ENCODE results near the gene ABCC9. TPM values are rescaled to one million over a fixed set of nuclear protein-coding genes. Genes with fewer than 3 reads are reported as not detected.

Gene ABCC9
- 10 to 100 TPM in 1 of 4 donors, 1 to 10 TPM in 3; 2.4 to 14.9 (median 5.9) TPM for total RNA-seq

GRCh38 chr12:21940549-21941505 lies at the start of gene ABCC9:
TSS of gene ABCC9 (minus strand) at chr12:21941426. CDS start at chr12:21936674, 4,752 bp downstream.
- TF ChIP-seq CTCF (IDR thresholded peaks at IDR 0.05) (no peak), POLR2A (IDR thresholded peaks at IDR 0.05) (no peak)
- Histone ChIP-seq H3K27ac (peak within 1 kb of the TSS; percentile 6 to 77 (median 38)), H3K36me3 (no peaks in the 10 kb centered on the region), H3K4me1 (peaks cover 0 to 5% (median 0%) of the 10 kb centered on the region in 4 donors), H3K27me3 (peaks cover 0 to 7% of the 10 kb centered on the region in 2 donors), H3K9me3 (no peaks in the 10 kb centered on the region), H3K4me3 (peak within 1 kb of the TSS; percentile 2 to 49 (median 32))
- no peak for DNase-seq

GRCh38 chr12:21989819-21990412 lies 48.7 kb upstream of the ABCC9 start:
- no peak overlapping the region for H3K27ac ChIP-seq
- TF ChIP-seq POLR2A (IDR thresholded peaks at IDR 0.05): no peak
- TF ChIP-seq CTCF (IDR thresholded peaks at IDR 0.05): peak in 4 of 6 experiments; percentile 17 to 49 (median 46)
- no peak overlapping the region for H3K4me3 ChIP-seq

GRCh38 chr12:21988619-21989018 lies 47.4 kb upstream of the ABCC9 start:
- TF ChIP-seq CTCF (IDR thresholded peaks at IDR 0.05) (no peak), POLR2A (IDR thresholded peaks at IDR 0.05) (no peak)
- H3K4me3 ChIP-seq: no peak overlapping the region
- H3K9me3 ChIP-seq: no peaks in the 10 kb centered on the region

More at GRCh38 chr12:21989819-21990412, 48.7 kb upstream of the ABCC9 start:
- no peak for DNase-seq
- H3K27me3 ChIP-seq: no peaks in the 10 kb centered on the region
- no peaks in the 10 kb centered on the region for H3K36me3 ChIP-seq
- H3K9me3 ChIP-seq: no peaks in the 10 kb centered on the region
- peaks cover 0 to 11% (median 0%) of the 10 kb centered on the region in 4 donors for H3K4me1 ChIP-seq

GRCh38 chr12:21987755-21988154 lies 46.5 kb upstream of the ABCC9 start:
- TF ChIP-seq POLR2A (IDR thresholded peaks at IDR 0.05) (no peak), CTCF (IDR thresholded peaks at IDR 0.05) (no peak)
- Histone ChIP-seq H3K4me1 (peaks cover 0 to 7% (median 0%) of the 10 kb centered on the region in 4 donors), H3K4me3 (no peak overlapping the region)

More at GRCh38 chr12:21988619-21989018, 47.4 kb upstream of the ABCC9 start:
- Histone ChIP-seq H3K27ac (no peak overlapping the region), H3K27me3 (no peaks in the 10 kb centered on the region), H3K4me1 (peaks cover 0 to 11% (median 0%) of the 10 kb centered on the region in 4 donors), H3K36me3 (no peaks in the 10 kb centered on the region)
- no peak for DNase-seq

GRCh38 chr12:21985155-21985554 lies 43.9 kb upstream of the ABCC9 start:
- H3K36me3 ChIP-seq: no peaks in the 10 kb centered on the region
- H3K9me3 ChIP-seq: no peaks in the 10 kb centered on the region

More at GRCh38 chr12:21987755-21988154, 46.5 kb upstream of the ABCC9 start:
- Histone ChIP-seq H3K36me3 (no peaks in the 10 kb centered on the region), H3K27ac (no peak overlapping the region), H3K9me3 (no peaks in the 10 kb centered on the region), H3K27me3 (no peaks in the 10 kb centered on the region)
- DNase-seq: no peak

More at GRCh38 chr12:21985155-21985554, 43.9 kb upstream of the ABCC9 start:
- no peaks in the 10 kb centered on the region for H3K27me3 ChIP-seq
- no peak overlapping the region for H3K27ac ChIP-seq
- no peaks in the 10 kb centered on the region for H3K4me1 ChIP-seq
- DNase-seq: no peak
- TF ChIP-seq CTCF (IDR thresholded peaks at IDR 0.05) (no peak), POLR2A (IDR thresholded peaks at IDR 0.05) (no peak)
- no peak overlapping the region for H3K4me3 ChIP-seq

All from Peyer's patch (tissue), 4 donors.